ENCODE results near the gene SGF29.
"Not testable (repeated sequence)": the region's sequence is repeated elsewhere in the genome, so short reads cannot be mapped to it uniquely, and the experiment has no call there.

The SGF29 gene

GRCh38 chr16:28615486-28616223 is 61.9 kb downstream of the SGF29 start:
- peak; percentile 38 for DNase-seq

DNA sequence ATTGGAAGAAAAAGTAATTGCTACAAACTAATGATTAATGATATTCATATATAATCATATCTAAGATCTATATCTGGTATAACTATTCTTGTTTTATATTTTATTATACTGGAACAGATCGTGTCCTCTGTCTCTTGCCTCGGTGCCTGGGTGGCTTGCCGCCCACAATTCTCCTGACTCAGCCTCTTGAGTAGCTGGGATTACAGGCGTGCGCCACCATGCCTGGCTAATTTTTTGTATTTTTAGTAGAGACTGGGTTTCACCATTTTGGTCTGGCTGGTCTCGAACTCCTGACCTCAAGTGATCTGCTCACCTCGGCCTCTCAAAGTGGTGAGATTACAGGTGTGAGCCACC is 62.5 kb downstream of the SGF29 start:
- DNase-seq = not testable (repeated sequence)

DNA sequence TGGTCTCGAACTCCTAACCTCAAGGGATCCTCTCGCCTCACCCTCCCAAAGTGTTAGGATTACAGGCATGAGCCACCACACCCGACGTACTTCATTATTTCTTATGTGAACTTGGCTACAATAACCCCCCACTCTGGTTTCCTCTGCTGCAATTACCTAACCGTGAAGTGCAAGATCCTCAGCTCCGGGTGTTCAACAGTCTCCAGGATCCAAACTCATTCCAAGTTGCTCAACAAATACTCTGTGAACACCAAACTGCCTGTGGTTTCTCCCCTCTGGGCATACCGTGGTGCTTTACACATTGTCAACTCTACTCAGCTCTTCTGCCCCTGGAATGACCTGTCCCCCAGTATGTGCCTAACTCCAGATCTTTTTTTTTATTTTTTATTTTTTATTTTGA is 62.9 kb downstream of the SGF29 start:
- no peak for DNase-seq

DNA sequence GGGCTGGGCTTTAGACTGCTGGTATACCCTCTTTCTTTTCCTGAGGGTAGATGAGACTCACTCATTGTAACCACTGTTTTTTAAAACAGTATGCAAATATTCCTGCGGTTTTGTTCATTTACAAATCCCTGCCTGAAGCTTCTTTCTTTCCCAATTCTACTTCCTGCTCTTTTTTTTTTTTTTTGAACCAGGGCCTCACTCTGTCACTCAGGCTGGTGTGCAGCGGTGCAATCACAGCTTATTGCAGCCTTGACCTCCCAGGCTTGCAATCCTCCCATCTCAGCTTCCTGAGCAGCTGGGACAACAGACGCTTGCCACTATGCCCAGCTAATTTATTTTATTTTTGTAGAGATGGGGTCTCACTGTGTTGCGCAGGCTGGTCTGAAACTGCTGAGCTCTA is 64.2 kb downstream of the SGF29 start:
- no peak for DNase-seq

GRCh38 chr16:28620316-28620715 is 66.6 kb downstream of the SGF29 start:
- not testable (repeated sequence) for DNase-seq

- DNase-seq = no peak
Measured at GRCh38 chr16:28621481-28622155, 67.9 kb downstream of the SGF29 start.

DNA sequence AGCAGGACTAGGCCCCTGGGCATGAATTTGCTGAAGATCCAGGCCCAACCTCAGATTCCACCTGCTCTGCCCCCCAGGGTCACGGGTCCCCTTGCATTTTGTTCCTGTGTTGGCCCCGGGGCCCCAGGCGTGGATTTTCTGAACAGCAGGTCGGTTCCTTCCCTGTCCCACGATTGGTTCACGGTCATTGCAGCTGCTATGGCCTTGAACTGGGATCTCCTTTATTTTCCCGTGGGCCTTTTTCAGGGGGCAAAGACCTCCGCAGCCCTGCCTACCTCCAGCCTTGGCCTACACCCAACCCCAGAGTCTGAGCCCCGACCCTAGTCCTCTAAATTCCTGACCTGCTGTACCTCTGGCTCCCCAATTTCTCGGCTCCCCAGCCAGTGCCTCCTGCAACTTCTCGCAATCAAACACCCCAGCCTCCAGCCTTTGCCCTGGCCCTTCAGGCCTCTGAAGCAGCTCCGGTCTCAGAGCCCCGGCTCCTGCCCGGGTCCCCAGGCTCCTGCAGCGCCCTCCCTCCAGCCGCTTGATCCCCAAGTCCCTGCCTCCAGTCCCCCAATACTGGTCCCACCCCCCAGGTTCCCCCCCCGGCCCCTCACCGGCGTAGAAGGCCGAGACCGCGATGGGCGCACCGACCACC is 68.9 kb downstream of the SGF29 start:
- DNase-seq = not testable (repeated sequence)

DNA sequence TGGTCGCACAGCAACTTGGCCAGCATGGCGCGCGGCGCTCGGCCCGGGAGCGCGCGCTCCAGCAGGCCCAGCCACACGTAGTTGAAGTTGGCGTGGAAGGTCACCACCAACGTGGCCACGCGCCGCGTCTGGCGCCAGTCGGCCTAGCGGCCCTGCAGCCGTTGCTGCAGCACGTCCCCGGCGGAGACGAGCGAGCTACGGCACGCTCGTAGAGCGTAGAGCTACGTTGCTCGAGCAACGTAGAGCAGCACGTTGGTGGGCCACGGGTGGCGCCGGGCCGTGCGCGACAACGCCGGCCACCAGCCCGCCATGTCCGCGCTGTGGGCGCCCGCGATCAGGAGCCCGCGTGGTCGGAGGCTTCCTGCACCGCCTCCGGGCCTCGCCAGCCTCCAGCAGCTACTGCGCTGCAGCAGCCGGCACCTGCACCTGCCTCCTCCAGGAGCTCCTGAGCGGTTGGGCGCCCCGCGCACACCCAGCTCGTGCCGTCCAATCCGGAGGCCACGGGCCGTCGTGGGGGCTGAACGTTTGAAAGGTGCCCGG is 69.5 kb downstream of the SGF29 start:
- DNase-seq = peak; percentile 67

- not testable (repeated sequence) for DNase-seq
Measured at GRCh38 chr16:28630905-28631304, 77.2 kb downstream of the SGF29 start.

DNA sequence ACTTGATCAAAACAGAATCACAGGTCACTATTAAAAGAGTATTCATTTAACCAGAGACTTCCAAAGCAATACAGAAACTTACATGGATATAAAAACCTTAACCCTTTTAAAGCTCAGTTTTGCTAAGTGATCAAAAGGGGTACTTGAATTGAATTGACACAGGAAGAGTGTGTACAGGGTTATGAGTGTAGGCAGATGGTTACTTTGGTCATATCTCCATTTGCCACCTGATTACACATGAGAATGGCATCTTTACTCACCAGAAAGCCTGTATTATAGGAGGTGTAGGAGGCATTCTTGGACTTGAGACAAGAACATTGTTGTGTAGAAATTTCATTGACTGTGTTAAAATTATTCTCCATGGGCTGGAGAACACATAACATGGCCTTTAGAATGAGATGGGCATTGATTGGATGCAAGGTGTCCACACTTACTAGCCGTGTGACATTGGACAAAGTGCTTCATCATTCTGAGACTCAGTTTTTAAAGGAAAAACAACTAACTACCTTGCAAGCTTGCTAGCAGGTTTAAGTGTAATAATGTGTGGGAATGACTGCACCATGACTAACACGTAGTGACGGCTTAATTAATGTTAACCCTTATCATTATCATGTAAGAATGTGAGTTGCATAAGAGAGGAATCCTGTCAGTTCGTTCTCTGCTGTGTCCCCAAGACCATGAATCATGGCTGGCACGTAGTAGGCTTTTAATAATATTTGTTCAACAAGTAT is 82.5 kb downstream of the SGF29 start:
- not testable (repeated sequence) for DNase-seq

GRCh38 chr16:28637765-28638164 is 84.0 kb downstream of the SGF29 start, which contains the start of gene NPIPB8:
NPIPB8 (plus strand) TSS chr16:28638065; CDS start chr16:28638361, 296 bp downstream.
- DNase-seq = not testable (repeated sequence)

- not testable (repeated sequence) for DNase-seq
Measured at GRCh38 chr16:28638359-28638758, 84.6 kb downstream of the SGF29 start.

DNA sequence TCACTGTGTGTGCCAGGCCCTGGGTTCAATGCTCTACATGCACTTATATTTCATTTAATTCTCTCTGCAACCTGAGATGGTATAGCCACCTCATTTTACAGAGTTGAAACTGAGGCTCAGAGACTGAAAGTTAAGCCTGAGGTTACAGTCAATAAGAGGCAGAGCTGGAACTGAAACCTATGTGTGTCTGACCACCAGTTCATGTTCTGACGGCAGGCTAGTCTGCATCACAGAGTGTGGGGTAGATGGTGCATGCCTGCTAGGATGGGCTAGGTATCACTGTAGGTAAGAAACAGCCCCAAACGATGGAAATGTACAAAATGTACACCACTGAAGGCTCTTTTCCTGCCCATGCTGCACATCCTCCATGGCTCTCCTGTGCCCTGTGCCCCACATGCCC is 86.2 kb downstream of the SGF29 start:
- not testable (repeated sequence) for DNase-seq

All from CD4-positive, alpha-beta T cell treated with Interleukin-21 for 1 hour (primary cell).